EH (cell line): ENCODE results near the gene PRKN.

ENCODE experiments used
- DNase-seq: peaks from one replicate; pipeline ENCODE4 v3.0.0-alpha.2; 2015; ENCODE audit warnings: low read depth

PRKN gene

GRCh38 chr6:161796681-161797080 is 930.9 kb downstream of the PRKN start:
- no peak for DNase-seq

DNA sequence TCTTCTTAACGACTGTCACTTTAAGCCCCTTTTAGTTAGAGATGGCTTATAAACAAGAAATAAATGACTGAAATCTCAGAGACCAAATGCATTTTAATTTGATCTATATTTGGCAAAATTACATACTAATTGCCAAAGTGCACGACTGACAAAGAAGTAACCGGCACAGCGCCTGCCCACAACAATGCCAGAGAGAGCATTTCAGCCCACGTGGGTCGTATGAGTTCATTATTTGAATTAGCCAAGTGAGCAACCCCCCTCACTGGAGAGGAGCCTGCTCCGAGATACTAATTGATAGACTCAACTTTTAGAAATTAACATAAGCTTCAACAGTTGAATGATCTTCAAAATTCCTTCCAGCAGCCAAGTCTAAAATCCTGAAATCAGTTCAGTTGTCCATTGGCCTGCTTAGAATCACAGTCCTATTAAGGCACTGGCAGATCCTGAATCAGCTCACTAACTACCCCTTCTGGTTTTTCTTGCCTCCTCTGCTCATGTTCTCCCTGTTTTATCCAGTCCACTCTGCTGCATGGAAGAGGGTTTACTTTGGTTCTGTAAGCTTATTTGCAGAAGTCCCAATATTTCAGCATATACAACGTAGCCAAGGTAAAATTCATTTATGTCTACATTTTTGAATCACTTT is 934.6 kb downstream of the PRKN start:
- no peak for DNase-seq

GRCh38 chr6:161788531-161788930 is 939.0 kb downstream of the PRKN start:
- DNase-seq = no peak

- no peak for DNase-seq
These were observed 955.4 kb downstream of the PRKN start for GRCh38 chr6:161772176-161772575.

DNA sequence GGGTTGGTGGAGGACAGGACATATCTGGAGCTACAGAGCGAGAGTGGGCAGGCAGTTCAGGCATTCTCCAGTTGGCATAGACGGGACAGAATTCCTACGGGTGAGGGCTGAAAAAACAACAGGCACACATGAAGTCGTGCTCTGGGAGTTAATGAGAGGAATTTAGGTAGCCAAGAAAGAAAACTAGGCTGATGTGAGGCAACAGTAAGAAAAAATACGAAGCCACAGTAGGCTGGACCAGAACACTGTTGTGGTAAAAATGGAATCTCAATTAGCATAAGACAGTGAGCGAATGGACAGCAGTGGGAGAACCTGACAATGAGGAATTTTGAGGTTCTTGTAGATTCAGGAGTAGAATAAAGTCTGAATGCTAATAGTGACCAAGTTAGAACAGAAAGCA is 965.6 kb downstream of the PRKN start:
- DNase-seq = no peak

GRCh38 chr6:161755080-161755479 is 972.5 kb downstream of the PRKN start:
- DNase-seq = no peak

DNA sequence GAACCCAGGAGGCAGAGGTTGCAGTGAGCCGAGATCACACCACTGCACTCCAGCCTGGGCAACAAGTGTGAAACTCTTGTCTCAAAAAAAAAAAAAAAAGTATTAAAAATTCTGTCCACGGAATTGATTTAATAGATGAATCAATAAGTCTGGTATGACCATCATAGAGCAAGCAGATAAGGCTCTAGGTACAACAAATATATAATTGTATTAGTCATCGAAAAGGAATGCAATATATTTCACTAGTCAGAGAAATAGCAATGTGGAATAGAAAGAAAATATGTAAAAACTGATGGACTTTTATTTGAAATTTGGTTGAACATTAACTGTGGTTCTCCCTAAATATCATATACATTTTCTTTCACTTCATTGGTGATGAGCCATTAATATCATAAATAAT is 976.9 kb downstream of the PRKN start:
- no peak for DNase-seq

- DNase-seq = no peak
These were observed 978.0 kb downstream of the PRKN start for GRCh38 chr6:161749576-161749975.

DNA sequence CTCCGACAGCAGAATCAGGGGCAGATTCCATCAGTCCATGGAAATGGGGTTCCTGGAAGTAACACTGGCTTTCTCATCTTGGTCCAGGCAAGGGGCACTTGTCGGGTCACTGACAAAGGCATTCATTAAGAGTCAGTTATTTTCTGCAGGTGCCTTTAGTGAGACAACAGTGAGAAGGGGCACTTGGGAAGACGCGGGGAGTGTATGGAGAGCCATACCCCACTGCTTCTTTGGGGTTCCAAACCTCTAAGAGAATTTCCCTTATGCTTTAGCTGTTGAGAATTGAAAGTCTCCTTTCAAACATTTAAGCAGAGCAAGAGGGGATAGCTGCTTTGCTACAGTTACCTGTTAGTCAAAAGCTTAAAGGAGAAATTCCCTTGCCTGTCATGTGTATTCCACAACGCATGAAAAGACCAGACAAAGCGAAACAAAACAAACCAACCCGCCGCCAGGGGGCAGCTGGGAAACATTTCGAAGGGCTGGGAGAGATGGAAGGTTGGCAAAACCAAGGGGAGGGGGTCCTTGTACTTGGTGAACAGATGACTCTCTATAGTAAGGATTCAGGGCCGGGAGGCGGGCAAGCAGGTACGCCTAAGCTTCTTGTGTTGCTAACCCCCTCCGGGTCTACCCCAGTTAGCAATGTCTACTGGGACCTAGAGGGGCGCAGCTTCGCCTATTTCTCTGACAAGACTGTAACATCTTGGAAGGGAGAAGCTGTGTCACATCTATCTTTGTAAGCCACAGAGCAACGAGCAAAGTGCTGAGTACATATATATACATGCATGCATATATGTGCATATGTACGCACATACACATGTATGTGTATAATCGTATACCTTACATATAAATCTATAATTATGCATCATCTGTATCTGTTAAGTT is 978.8 kb downstream of the PRKN start:
- no peak for DNase-seq

DNA sequence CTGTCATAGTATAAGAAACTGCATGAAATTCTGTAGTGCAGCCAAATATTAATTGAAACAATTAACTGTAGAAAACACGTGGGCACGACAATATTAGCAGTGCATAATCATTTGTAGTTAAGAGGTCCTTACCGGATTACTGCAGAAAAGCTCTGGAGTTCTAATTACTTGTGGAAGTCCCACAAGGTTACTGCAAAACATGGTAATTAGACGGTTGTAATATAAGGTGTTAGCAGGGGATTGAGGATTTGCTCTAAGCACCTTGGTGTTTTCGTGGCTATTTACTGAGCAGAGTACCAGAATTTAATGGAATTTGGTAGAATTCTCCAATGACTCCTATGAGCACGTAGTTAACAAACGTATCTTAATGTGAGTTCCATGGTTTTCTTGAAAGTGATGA is 980.1 kb downstream of the PRKN start:
- DNase-seq = no peak

DNA sequence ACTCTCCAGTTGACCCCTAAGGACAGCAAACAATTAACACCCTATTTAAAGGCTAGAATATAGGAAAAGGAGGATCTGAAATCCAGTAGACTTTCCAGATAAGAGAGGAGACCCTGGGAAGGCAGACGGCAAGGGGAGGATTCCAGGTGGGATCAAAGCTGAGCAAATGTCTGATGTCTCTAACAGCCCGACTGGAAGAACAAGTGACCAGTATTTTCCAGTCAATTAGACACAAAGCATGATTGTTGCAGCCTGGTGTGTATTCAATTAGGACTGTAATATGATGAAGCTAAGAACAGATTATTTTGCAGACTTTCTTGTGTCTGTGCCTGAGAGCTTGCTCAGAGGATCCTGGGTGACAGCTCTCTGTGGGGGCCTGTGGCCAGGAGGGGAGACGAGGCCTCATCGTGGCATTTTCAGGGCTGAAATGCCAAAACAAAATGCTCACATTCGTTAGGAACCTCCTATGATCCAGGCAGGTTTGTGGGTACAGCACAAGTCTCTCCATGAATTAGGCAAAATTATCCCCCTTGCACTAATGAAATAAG is 981.9 kb downstream of the PRKN start:
- DNase-seq = no peak

GRCh38 chr6:161745128-161745527 is 982.4 kb downstream of the PRKN start:
- no peak for DNase-seq

DNA sequence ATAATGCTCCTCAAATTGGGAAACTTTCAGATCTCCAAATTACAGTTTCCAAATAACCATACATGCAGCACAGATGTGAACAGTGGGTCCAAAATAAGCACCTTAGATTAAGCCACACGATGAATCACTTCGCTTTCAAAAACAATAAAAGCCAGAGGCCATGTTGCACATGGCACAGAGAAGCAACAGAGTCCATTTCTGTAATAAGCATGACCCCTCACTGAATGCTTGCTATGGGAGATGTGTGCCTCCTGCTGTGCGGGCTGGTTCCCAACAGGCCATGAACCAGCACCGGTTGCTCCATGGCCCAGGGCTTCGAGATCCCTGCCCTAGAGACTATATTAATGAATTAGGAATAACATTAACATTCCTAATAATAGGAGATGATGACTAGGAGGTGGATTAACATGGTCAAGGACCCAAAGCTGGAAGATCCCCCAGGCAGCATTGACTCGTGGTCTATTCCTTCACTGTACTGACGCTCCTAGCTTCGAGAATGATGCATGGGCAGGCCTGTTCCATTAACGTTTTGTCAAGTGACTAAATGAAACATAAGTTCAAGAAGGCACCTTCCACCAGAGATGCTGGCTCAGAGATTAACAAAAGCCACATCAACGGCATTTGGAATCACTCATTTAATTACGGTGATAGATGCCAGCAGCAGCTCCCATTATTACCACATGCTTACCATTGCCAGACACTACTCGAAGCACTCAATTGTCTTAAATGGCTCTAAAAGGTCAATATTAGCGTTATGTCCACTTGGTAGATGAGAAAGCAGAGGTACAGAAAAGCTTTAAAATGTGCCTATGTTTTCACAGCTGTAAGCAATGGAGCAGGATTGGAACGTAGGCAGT is 983.1 kb downstream of the PRKN start:
- DNase-seq = no peak

GRCh38 chr6:161743509-161744178 is 983.9 kb downstream of the PRKN start:
- DNase-seq = no peak

GRCh38 chr6:161740486-161740885 is 987.1 kb downstream of the PRKN start:
- no peak for DNase-seq

GRCh38 chr6:161736781-161737292 is 990.7 kb downstream of the PRKN start:
- no peak for DNase-seq

GRCh38 chr6:161736326-161736725 is 991.2 kb downstream of the PRKN start:
- DNase-seq = no peak

- no peak for DNase-seq
These were observed 995.0 kb downstream of the PRKN start for GRCh38 chr6:161732594-161732993.

- no peak for DNase-seq
These were observed 1000.3 kb downstream of the PRKN start for GRCh38 chr6:161727083-161727833.

DNA sequence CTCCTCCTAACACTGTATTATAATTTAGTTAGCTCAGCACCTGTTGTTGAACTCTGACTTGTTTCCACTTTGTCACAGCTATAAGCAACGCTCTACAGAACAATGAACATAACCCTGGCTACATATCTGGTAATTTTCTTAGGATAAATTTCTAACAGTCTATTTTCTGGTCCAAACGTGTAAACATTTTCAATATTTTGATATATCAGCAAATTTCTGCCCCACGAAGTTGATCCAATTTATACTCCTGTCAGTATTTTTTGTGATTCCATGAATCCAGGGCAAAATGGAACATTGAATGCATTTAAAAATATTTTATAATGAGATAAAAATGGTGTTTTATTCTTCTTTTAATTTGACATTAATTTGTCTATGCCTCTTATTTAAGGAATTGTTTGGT is 1005.2 kb downstream of the PRKN start:
- no peak for DNase-seq

DNA sequence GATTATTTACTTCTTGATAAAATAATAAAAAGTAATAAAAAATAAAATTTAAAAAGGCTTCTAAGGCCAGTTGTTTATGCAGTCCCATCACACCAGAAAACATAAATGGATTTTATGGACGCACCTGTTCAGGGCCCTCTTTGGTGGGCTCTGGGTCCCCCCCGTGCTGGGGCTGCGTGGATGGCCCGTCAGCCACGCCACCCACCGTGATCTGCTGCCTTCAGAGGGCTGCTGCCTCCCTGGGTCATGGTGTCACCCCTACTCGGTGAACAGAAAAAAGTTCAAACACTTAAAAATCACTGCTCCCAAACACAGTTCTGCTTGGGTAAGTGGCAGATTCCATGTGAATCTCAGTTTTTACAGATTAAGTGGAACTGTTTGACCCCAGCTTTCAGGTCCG is 1006.1 kb downstream of the PRKN start:
- no peak for DNase-seq
